Measurements from ENCODE around the gene RIPK3.

RIPK3 gene

DNA sequence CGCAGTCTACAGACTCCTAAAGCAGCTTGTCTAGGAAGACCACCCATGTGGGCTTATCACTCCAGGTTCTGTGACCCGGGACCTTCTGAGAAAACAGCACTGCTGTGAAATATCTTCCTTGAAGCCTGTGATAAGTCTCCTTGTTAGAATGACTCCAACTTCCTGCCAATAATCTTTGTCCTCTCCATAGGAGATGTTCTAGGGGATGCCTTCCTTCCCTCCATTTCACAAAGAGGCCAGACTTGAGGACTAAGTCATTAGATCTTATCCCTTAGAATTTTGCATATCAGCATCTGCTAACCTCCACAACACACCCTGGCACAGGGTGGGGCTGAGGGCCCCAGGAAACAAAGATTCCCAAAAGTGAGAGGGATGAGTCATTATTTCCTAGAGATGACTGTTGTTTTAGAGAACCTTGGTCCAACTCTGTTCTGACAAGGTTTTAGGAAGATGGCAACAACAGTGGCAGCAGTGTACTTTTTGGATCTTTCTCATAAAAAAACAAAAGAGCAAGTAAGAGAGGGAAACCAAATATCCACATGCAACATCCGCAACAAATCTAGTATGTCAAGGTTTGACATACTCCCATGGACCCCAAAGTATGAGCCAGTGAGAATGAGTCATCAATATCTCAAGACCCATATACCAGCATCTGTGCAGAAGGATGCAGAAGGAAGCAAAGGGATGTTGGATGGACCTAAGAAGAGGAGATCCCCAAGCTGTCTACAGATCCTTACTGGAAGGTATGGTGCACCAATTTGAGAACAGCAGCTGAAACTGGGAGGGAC is 22.5 kb downstream of the RIPK3 start:
- DNase-seq: no peak

GRCh38 chr14:24316597-24316950 is 23.2 kb downstream of the RIPK3 start:
- DNase-seq: no peak

- DNase-seq: no peak
Observed at GRCh38 chr14:24315807-24316596, 23.8 kb downstream of the RIPK3 start.

DNA sequence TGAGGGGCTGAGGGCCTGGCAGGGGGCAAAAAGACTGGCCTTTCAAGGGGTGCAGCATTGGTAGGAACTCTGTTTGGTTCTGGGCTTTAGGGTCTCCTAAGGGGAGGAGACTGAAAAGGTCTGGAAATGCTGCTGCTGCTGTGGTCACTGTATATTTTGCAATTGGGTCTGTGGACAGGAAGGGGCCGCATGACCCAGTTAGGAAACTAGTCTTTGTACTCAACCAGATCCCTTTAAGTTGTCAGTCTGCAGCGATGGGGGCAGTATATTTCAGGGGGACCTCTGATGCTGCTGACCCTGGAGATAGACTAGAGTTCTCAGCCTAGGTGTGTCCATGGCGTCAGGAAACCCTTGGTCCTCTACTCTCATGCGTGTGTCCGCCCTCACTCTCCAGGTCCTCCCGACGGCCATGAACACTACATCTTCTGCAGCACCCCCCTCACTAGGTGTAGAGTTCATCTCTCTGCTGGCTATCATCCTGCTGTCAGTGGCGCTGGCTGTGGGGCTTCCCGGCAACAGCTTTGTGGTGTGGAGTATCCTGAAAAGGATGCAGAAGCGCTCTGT is 24.5 kb downstream of the RIPK3 start:
- DNase-seq: no peak

DNA sequence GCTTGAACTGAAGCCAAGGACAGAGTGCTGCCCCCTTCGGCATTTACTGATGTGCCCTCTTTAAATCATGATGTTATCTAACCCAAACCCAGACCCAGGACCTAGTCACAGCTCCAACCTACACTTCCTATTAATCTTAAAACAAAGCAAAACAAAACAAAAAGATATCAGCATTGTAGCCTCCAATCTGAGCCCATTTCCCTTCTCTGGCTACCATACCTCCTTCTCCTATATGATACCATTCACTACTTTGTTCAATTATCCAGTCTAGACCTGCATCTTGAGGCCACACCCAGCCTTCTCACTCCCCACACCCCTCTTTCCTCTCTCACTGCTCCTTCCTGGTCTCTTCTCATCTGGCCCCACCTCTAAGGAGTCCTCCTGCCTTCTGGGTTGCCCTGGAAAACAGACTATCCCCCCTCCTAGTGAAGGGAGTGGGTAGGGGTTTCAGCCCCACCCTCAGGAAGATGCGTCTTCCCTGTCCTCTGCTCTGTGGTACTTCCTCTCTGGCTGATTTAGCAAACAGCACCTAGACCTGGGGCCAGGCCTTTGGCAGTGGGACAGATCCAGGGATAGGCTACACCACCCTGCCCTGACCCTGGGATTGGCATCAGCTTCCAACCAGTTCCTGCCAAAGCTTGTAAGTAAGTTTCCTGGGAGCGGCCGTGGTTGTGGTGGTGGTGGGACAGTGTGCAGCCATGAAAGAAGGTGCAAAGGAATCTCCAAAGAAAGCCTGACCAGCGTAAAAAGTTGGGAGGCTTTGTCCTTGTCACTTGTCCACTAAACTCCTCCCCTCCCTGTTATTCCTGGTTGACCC is 25.2 kb downstream of the RIPK3 start:
- DNase-seq: no peak

DNA sequence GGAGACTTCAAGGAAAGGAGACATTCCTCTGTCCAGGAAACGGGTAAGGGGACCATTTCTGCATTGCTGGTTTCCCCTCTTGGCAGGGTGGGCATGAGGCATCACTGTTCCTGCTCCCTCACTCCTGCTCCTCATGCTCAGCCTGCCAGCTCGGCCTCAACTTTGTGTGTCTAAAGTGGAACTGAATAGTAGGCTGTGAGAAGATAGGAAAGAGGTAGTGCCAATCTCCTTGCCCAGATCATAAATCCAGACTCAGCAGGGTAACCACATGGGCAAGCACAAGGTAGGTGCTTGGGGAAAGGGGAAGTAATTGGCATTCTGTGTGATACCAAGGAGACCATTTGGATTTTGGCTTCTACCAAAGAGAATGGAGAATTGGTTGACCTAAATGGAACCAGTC is 25.9 kb downstream of the RIPK3 start:
- DNase-seq: no peak

- DNase-seq: peak; percentile 89 to 90
Observed at GRCh38 chr14:24312736-24313507, 26.9 kb downstream of the RIPK3 start.

GRCh38 chr14:24311837-24312615 is 27.8 kb downstream of the RIPK3 start:
- DNase-seq: no peak

DNA sequence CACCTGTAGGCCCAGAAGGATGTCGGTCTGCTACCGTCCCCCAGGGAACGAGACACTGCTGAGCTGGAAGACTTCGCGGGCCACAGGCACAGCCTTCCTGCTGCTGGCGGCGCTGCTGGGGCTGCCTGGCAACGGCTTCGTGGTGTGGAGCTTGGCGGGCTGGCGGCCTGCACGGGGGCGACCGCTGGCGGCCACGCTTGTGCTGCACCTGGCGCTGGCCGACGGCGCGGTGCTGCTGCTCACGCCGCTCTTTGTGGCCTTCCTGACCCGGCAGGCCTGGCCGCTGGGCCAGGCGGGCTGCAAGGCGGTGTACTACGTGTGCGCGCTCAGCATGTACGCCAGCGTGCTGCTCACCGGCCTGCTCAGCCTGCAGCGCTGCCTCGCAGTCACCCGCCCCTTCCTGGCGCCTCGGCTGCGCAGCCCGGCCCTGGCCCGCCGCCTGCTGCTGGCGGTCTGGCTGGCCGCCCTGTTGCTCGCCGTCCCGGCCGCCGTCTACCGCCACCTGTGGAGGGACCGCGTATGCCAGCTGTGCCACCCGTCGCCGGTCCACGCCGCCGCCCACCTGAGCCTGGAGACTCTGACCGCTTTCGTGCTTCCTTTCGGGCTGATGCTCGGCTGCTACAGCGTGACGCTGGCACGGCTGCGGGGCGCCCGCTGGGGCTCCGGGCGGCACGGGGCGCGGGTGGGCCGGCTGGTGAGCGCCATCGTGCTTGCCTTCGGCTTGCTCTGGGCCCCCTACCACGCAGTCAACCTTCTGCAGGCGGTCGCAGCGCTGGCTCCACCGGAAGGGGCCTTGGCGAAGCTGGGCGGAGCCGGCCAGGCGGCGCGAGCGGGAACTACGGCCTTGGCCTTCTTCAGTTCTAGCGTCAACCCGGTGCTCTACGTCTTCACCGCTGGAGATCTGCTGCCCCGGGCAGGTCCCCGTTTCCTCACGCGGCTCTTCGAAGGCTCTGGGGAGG is 28.9 kb downstream of the RIPK3 start, which contains the start of gene LTB4R:
Gene LTB4R, plus strand, starts transcription at position 857 of the 959 bp plus-strand sequence. CDS start 4,150 bp downstream, outside the sequence.
- peak; percentile 61 to 65 for DNase-seq

- DNase-seq: no peak
Observed at GRCh38 chr14:24310265-24310645, 29.5 kb downstream of the RIPK3 start.

- DNase-seq: no peak
Observed at GRCh38 chr14:24309538-24310264, 30.1 kb downstream of the RIPK3 start, which contains the start of gene LTB4R2. Gene LTB4R2, plus strand, starts transcription at chr14:24310140. Its CDS starts 525 bp downstream, at chr14:24310665.

DNA sequence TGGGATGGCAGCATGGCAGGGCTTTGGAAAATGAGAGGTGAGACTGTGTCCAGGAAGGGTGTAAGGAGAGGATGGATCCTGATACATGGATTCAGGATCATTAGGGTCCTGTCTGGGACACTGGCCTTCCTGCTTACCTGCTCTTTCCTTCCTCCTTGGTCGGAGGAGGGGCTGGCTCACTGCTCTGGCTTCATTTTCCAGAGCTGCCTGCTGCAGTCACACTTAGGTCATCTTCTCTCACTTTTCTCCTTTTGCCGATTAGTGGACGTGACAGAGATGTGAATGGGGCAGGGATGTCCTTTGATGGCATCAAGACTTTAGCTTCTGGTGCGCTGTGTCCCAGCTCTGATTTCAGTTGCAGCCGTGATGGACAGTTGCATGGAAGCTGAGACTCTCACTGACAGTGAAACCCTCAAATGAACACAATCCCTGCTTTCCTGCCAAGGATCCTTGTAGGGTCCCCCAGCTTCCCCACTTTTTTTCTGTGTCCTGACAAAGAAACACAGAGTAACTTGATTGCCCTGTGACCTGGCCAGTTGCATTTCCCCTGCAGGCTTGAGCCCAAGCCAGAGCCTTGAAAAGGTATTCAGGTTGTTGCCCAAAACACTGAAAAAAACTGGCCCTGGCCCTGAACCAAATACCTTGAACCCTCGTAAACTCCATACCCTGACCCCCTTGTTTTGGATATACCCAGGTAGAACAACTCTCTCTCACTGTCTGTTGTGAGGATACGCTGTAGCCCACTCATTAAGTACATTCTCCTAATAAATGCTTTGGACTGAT is 31.3 kb downstream of the RIPK3 start:
- no peak for DNase-seq

GRCh38 chr14:24307575-24308341 is 32.0 kb downstream of the RIPK3 start, which contains the start of gene CIDEB:
Gene CIDEB, minus strand, starts transcription at chr14:24307977. Its CDS starts 119 bp downstream, at chr14:24307858.
- peak; percentile 63 to 81 for DNase-seq

DNA sequence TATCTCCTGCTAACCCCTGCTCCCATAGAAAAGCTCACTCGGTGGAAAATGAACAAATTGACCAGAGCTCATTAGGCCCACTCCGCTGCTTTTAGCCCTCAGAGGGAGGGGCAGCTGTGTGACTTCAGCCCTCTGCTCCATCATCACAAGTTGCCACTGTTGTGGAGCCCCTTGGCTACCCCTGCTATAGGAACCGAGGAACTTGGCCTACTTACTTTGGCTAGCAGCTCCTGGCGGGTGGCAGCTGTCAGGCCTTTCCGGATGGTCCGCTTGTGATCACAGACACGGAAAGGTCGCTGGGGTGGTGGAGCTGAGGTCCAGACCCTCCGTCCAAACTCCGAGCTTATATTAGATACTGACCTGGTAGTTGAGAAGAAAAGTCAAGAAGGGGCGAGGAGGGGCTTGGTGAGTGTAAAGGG is 32.6 kb downstream of the RIPK3 start:
- DNase-seq: no peak

GRCh38 chr14:24304019-24304387 is 35.8 kb downstream of the RIPK3 start:
- no peak for DNase-seq

- no peak for DNase-seq
Observed at GRCh38 chr14:24300326-24300980, 39.3 kb downstream of the RIPK3 start.
